OCI-LY1 (cell line): ENCODE measurements around the gene SEPTIN14.
"Not testable (repeated sequence)": the region's sequence is repeated elsewhere in the genome, so short reads cannot be mapped to it uniquely, and the experiment has no call there.

Experiments used
- H2AFZ ChIP-seq: fragments of 200-600 bp; sonication (generic), shearing (Covaris generic); 2 replicates; pipeline ENCODE4 v1.6.0; 2014; ENCODE audit warnings: antibody characterized with exemption, mild to moderate bottlenecking, low read length
- H3F3A ChIP-seq: fragments of 200-600 bp; sonication (generic), shearing (Covaris generic); 2 replicates; pipeline ENCODE4 v1.6.0; 2014; ENCODE audit warnings: mild to moderate bottlenecking, antibody characterized with exemption, low read length, moderate library complexity; ENCODE audit not compliant: insufficient read depth
- H3K27ac ChIP-seq: fragments of 200-600 bp; sonication (generic); 2 replicates; pipeline ENCODE4 v1.5.1; 2014; ENCODE audit warnings: low read length, mixed run types, mild to moderate bottlenecking, low read depth; ENCODE audit not compliant: poor library complexity, severe bottlenecking
- H3K27me3 ChIP-seq: fragments of 200-600 bp; sonication (generic); 2 replicates; pipeline ENCODE4 v1.6.0; 2014; ENCODE audit warnings: antibody characterized with exemption, mild to moderate bottlenecking, low read length, moderate library complexity; ENCODE audit not compliant: insufficient read depth
- H3K36me3 ChIP-seq: fragments of 200-600 bp; sonication (generic); 2 replicates; pipeline ENCODE4 v1.6.1; 2014; ENCODE audit warnings: mild to moderate bottlenecking, antibody characterized with exemption, low read length, moderate library complexity, mixed read lengths; ENCODE audit not compliant: insufficient read depth
- H3K4me1 ChIP-seq: fragments of 200-600 bp; sonication (generic); 2 replicates; pipeline ENCODE4 v1.5.1; 2014; ENCODE audit warnings: mild to moderate bottlenecking, low read length, moderate library complexity; ENCODE audit not compliant: insufficient read depth, severe bottlenecking
- H3K4me2 ChIP-seq: fragments of 200-600 bp; sonication (generic), shearing (Covaris generic); 2 replicates; pipeline ENCODE4 v1.6.1; 2014; ENCODE audit warnings: low read length
- H3K4me3 ChIP-seq: fragments of 200-600 bp; sonication (generic); 2 replicates; pipeline ENCODE4 v1.5.1; 2014; ENCODE audit warnings: low read length, low read depth, mild to moderate bottlenecking, mixed read lengths; ENCODE audit not compliant: poor library complexity, severe bottlenecking
- H3K79me2 ChIP-seq: fragments of 200-600 bp; shearing (Covaris generic); 2 replicates; pipeline ENCODE4 v1.6.1; 2016; ENCODE audit warnings: mixed run types, low read length, mixed read lengths; ENCODE audit not compliant: insufficient read depth
- H3K9ac ChIP-seq: fragments of 200-600 bp; sonication (generic), shearing (Covaris generic); 2 replicates; pipeline ENCODE4 v1.6.1; 2014; ENCODE audit warnings: mild to moderate bottlenecking, low read length, mixed read lengths
- H3K9me2 ChIP-seq: fragments of 200-600 bp; sonication (generic), shearing (Covaris generic); 2 replicates; pipeline ENCODE4 v1.6.1; 2014; ENCODE audit warnings: low read depth, mild to moderate bottlenecking, low read length, mixed read lengths
- H3K9me3 ChIP-seq: fragments of 200-600 bp; shearing (Covaris generic); 2 replicates; pipeline ENCODE4 v1.6.1; 2014; ENCODE audit warnings: low read length, mixed read lengths
- H4K20me1 ChIP-seq: fragments of 200-600 bp; sonication (generic), shearing (Covaris generic); 2 replicates; pipeline ENCODE4 v1.6.0; 2016; ENCODE audit warnings: mild to moderate bottlenecking, low read length; ENCODE audit not compliant: insufficient read depth
- EZH2 ChIP-seq: fragments of 200-600 bp; sonication (generic), shearing (Covaris generic); IDR thresholded peaks from 2 replicates; pipeline ENCODE4 v1.8.0; 2017; ENCODE audit warnings: borderline replicate concordance, mixed run types, mild to moderate bottlenecking, antibody characterized with exemption, low read length, moderate library complexity, mixed read lengths

SEPTIN14 gene

GRCh38 chr7:55770778-55771177 lies 91.8 kb downstream of the SEPTIN14 start:
- no peak overlapping the region for H2AFZ ChIP-seq

GRCh38 chr7:55753274-55753862 lies 109.2 kb downstream of the SEPTIN14 start:
- H3K4me1 ChIP-seq, H2AFZ ChIP-seq, H3K36me3 ChIP-seq, H3K4me3 ChIP-seq, H3K4me2 ChIP-seq, H3K9ac ChIP-seq, H3K27ac ChIP-seq, H3K9me3 ChIP-seq, H4K20me1 ChIP-seq, H3K27me3 ChIP-seq, H3K79me2 ChIP-seq, H3F3A ChIP-seq, H3K9me2 ChIP-seq: not testable (repeated sequence)

More at GRCh38 chr7:55770778-55771177, 91.8 kb downstream of the SEPTIN14 start:
- Histone ChIP-seq H4K20me1 (no peaks in the 10 kb centered on the region), H3K27me3 (no peaks in the 10 kb centered on the region), H3K36me3 (peaks cover 8% of the 10 kb centered on the region; the same call in 1 of the 2 replicates), H3K4me3 (no peak overlapping the region), H3K9me2 (no peaks in the 10 kb centered on the region), H3K27ac (no peak overlapping the region), H3K9ac (no peak overlapping the region), H3K4me1 (no peaks in the 10 kb centered on the region), H3K4me2 (no peak overlapping the region), H3F3A (no peaks in the 10 kb centered on the region), H3K79me2 (no peaks in the 10 kb centered on the region), H3K9me3 (no peaks in the 10 kb centered on the region)
- no peak for TF ChIP-seq EZH2

DNA sequence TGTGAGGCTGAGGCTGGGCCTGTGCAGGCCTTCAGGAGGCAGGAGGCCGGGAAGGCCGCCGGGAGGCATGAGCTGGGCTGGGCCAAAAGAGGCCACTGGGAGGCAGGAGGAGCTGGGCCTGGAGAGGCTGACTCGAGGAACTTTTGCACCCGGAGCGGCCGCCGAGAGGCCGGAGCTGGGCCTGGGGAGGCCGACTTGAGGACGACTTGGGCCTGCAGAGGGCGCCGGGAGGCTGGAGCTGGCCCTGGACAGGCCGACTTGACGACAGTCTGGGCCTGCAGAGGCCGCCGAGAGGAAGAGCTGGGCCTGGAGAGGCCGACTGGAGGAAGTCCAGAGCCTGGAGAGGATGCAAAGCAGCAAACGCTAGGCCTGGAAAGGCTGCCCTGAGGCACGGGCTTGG lies 117.8 kb downstream of the SEPTIN14 start:
- H3K36me3 ChIP-seq, H3K4me3 ChIP-seq, H3K9me3 ChIP-seq, H3K79me2 ChIP-seq, H3K4me1 ChIP-seq, H4K20me1 ChIP-seq, H3K27ac ChIP-seq, H3F3A ChIP-seq, H3K27me3 ChIP-seq, H2AFZ ChIP-seq, H3K4me2 ChIP-seq, H3K9me2 ChIP-seq, H3K9ac ChIP-seq: not testable (repeated sequence)
